ENCODE results near the gene DDX31.

- TF ChIP-seq CTCF (IDR thresholded peaks at IDR 0.05) = no peak
- no peak for TF ChIP-seq POLR2A (IDR thresholded peaks at IDR 0.05)
Measured at GRCh38 chr9:132645306-132645705, 24.5 kb downstream of the DDX31 start.
